WTC11 (cell line): ENCODE results near the gene KRTAP10-2.

Experiments used
- CREB1 ChIP-seq: sonication (generic); formaldehyde crosslinking; IDR thresholded peaks from 2 replicates; pipeline ENCODE4 v1.8.0; 2023; ENCODE audit warnings: mild to moderate bottlenecking, missing genetic modification reagents
- ELF4 ChIP-seq: sonication (generic); formaldehyde crosslinking; IDR thresholded peaks from 2 replicates; pipeline ENCODE4 v1.8.1; 2022; ENCODE audit warnings: low read depth, mild to moderate bottlenecking, moderate library complexity, missing genetic modification reagents
- NFYB ChIP-seq: sonication (generic); formaldehyde crosslinking; conservative IDR thresholded peaks from 2 replicates; pipeline ENCODE4 v1.8.0; 2022; ENCODE audit warnings: low read depth, missing genetic modification reagents
- TCF7 ChIP-seq: sonication (generic); formaldehyde crosslinking; IDR thresholded peaks from 2 replicates; pipeline ENCODE4 v1.8.0; 2022; ENCODE audit warnings: mild to moderate bottlenecking, low read depth, missing genetic modification reagents, moderate library complexity
- TP53 ChIP-seq: sonication (generic); formaldehyde crosslinking; IDR thresholded peaks from 2 replicates; pipeline ENCODE4 v1.8.1; 2023; ENCODE audit warnings: mild to moderate bottlenecking, missing genetic modification reagents
- TF ChIP-seq, protein P1 (sequence below): sonication (generic); formaldehyde crosslinking; conservative IDR thresholded peaks from 2 replicates; pipeline ENCODE4 v1.8.1; 2022; ENCODE audit warnings: mild to moderate bottlenecking, missing genetic modification reagents
- TF ChIP-seq, protein P2 (sequence below): fragments of 200-600 bp; IDR thresholded peaks from 2 replicates; pipeline ENCODE4 v1.8.0; 2022; ENCODE audit warnings: antibody characterized with exemption

DNA sequence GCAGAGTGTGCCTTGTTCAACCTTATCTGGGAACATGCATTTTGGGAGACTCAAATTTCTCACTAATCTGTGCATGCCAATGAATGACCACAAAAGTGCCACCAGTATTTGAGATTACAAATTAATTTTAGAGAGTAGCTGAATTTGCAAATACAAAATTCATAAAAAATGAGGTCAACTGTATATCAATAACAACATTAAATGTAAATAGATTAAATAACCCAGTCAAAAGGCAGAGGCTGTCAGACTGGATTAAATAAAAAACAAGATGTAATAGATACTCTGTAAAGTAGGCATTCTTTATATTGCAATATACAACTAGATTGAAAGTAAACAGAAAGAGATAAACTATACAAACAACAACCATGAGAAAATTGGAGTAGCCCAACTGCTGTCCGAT, 12.8 kb upstream of the KRTAP10-2 start:
- no peak for TF ChIP-seq TP53 (CRISPR knock-in tag)
- TF ChIP-seq, protein P1, sequence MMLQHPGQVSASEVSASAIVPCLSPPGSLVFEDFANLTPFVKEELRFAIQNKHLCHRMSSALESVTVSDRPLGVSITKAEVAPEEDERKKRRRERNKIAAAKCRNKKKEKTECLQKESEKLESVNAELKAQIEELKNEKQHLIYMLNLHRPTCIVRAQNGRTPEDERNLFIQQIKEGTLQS (CRISPR knock-in tag), result no peak
- TF ChIP-seq, protein P2, sequence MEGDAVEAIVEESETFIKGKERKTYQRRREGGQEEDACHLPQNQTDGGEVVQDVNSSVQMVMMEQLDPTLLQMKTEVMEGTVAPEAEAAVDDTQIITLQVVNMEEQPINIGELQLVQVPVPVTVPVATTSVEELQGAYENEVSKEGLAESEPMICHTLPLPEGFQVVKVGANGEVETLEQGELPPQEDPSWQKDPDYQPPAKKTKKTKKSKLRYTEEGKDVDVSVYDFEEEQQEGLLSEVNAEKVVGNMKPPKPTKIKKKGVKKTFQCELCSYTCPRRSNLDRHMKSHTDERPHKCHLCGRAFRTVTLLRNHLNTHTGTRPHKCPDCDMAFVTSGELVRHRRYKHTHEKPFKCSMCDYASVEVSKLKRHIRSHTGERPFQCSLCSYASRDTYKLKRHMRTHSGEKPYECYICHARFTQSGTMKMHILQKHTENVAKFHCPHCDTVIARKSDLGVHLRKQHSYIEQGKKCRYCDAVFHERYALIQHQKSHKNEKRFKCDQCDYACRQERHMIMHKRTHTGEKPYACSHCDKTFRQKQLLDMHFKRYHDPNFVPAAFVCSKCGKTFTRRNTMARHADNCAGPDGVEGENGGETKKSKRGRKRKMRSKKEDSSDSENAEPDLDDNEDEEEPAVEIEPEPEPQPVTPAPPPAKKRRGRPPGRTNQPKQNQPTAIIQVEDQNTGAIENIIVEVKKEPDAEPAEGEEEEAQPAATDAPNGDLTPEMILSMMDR, result no peak
- TF ChIP-seq NFYB (CRISPR knock-in tag), result no peak
- no peak for TF ChIP-seq CREB1 (CRISPR knock-in tag)
- no peak for TF ChIP-seq TCF7 (CRISPR knock-in tag)
- no peak for TF ChIP-seq ELF4 (CRISPR knock-in tag)
